ENCODE data around the gene TBC1D22A. TPM values are rescaled to one million over a fixed set of nuclear protein-coding genes. Genes with fewer than 3 reads are reported as not detected.

Gene TBC1D22A
- total and polyA plus RNA-seq, 2 experiments from 2014 or later, result 9.6 to 13.3 TPM

DNA sequence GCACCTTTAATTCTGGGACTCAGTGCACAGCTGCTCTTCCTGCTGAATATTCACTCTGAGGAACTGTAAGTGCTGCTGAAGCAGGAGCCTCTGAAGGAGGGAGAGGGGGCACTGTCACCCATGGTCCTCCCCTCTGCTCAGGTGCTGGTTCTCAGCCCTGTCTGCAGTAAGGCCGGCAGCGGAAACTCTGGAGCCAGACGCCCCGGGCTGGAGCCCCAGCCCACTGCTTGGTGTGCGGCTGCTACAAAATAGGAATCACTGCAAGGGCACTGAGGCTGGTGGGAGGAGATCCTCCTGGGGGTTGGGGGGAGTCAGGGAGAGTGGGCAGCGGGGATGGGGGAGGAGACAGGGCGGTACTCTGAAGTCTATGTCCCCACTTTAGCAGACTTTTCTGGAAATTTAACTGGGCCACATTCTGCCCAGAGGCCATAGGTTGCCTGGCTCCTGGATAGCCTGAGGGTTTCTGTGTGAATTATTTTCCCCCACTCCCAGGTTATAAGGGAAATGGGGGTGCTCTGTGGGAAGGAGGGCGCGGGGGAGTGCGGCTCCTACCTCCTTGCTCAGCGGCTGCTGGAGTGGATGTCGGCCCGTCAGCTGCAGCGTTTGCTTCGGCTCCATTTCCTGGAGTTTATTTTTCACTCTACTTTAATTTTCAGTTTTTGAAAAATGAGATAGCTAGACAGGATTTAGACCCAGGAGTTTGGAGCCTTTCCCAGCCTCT, 33.6 kb downstream of the TBC1D22A start:
- no peak overlapping the region for H3K4me2 ChIP-seq
- H3F3A ChIP-seq (replicated peaks; ENCODE audit: low read depth), result no peaks in the 10 kb centered on the region
- no peak for TF ChIP-seq ZNF331 (CRISPR knock-in tag; IDR thresholded peaks at IDR 0.05; ENCODE audit: low read depth)
- no peak for TF ChIP-seq JUNB (IDR thresholded peaks at IDR 0.05; ENCODE audit: unreplicated experiment)
- TF ChIP-seq POLR2AphosphoS5 (IDR thresholded peaks at IDR 0.05; ENCODE audit: low read depth), result no peak
- TF ChIP-seq, protein P1, sequence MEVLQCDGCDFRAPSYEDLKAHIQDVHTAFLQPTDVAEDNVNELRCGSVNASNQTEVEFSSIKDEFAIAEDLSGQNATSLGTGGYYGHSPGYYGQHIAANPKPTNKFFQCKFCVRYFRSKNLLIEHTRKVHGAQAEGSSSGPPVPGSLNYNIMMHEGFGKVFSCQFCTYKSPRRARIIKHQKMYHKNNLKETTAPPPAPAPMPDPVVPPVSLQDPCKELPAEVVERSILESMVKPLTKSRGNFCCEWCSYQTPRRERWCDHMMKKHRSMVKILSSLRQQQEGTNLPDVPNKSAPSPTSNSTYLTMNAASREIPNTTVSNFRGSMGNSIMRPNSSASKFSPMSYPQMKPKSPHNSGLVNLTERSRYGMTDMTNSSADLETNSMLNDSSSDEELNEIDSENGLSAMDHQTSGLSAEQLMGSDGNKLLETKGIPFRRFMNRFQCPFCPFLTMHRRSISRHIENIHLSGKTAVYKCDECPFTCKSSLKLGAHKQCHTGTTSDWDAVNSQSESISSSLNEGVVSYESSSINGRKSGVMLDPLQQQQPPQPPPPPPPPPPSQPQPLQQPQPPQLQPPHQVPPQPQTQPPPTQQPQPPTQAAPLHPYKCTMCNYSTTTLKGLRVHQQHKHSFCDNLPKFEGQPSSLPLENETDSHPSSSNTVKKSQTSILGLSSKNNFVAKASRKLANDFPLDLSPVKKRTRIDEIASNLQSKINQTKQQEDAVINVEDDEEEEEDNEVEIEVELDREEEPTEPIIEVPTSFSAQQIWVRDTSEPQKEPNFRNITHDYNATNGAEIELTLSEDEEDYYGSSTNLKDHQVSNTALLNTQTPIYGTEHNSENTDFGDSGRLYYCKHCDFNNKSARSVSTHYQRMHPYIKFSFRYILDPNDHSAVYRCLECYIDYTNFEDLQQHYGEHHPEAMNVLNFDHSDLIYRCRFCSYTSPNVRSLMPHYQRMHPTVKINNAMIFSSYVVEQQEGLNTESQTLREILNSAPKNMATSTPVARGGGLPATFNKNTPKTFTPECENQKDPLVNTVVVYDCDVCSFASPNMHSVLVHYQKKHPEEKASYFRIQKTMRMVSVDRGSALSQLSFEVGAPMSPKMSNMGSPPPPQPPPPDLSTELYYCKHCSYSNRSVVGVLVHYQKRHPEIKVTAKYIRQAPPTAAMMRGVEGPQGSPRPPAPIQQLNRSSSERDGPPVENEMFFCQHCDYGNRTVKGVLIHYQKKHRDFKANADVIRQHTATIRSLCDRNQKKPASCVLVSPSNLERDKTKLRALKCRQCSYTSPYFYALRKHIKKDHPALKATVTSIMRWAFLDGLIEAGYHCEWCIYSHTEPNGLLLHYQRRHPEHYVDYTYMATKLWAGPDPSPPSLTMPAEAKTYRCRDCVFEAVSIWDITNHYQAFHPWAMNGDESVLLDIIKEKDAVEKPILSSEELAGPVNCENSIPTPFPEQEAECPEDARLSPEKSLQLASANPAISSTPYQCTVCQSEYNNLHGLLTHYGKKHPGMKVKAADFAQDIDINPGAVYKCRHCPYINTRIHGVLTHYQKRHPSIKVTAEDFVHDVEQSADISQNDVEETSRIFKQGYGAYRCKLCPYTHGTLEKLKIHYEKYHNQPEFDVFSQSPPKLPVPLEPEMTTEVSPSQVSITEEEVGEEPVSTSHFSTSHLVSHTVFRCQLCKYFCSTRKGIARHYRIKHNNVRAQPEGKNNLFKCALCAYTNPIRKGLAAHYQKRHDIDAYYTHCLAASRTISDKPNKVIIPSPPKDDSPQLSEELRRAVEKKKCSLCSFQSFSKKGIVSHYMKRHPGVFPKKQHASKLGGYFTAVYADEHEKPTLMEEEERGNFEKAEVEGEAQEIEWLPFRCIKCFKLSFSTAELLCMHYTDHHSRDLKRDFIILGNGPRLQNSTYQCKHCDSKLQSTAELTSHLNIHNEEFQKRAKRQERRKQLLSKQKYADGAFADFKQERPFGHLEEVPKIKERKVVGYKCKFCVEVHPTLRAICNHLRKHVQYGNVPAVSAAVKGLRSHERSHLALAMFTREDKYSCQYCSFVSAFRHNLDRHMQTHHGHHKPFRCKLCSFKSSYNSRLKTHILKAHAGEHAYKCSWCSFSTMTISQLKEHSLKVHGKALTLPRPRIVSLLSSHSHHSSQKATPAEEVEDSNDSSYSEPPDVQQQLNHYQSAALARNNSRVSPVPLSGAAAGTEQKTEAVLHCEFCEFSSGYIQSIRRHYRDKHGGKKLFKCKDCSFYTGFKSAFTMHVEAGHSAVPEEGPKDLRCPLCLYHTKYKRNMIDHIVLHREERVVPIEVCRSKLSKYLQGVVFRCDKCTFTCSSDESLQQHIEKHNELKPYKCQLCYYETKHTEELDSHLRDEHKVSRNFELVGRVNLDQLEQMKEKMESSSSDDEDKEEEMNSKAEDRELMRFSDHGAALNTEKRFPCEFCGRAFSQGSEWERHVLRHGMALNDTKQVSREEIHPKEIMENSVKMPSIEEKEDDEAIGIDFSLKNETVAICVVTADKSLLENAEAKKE (CRISPR knock-in tag; IDR thresholded peaks at IDR 0.05), result no peak
- no peak for TF ChIP-seq NANOG (IDR thresholded peaks at IDR 0.05; ENCODE audit: borderline replicate concordance)
- no peak for TF ChIP-seq EZH2phosphoT487 (IDR thresholded peaks at IDR 0.05; ENCODE audit: unreplicated experiment)
- no peak for TF ChIP-seq STAT1 (IDR thresholded peaks at IDR 0.05; ENCODE audit: unreplicated experiment)
- TF ChIP-seq EZH2 (IDR thresholded peaks at IDR 0.05; ENCODE audit: low read depth, unreplicated experiment), result no peak
- TF ChIP-seq, protein P2, sequence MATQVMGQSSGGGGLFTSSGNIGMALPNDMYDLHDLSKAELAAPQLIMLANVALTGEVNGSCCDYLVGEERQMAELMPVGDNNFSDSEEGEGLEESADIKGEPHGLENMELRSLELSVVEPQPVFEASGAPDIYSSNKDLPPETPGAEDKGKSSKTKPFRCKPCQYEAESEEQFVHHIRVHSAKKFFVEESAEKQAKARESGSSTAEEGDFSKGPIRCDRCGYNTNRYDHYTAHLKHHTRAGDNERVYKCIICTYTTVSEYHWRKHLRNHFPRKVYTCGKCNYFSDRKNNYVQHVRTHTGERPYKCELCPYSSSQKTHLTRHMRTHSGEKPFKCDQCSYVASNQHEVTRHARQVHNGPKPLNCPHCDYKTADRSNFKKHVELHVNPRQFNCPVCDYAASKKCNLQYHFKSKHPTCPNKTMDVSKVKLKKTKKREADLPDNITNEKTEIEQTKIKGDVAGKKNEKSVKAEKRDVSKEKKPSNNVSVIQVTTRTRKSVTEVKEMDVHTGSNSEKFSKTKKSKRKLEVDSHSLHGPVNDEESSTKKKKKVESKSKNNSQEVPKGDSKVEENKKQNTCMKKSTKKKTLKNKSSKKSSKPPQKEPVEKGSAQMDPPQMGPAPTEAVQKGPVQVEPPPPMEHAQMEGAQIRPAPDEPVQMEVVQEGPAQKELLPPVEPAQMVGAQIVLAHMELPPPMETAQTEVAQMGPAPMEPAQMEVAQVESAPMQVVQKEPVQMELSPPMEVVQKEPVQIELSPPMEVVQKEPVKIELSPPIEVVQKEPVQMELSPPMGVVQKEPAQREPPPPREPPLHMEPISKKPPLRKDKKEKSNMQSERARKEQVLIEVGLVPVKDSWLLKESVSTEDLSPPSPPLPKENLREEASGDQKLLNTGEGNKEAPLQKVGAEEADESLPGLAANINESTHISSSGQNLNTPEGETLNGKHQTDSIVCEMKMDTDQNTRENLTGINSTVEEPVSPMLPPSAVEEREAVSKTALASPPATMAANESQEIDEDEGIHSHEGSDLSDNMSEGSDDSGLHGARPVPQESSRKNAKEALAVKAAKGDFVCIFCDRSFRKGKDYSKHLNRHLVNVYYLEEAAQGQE (IDR thresholded peaks at IDR 0.05; ENCODE audit: unreplicated experiment), result no peak
- TF ChIP-seq, protein P3, sequence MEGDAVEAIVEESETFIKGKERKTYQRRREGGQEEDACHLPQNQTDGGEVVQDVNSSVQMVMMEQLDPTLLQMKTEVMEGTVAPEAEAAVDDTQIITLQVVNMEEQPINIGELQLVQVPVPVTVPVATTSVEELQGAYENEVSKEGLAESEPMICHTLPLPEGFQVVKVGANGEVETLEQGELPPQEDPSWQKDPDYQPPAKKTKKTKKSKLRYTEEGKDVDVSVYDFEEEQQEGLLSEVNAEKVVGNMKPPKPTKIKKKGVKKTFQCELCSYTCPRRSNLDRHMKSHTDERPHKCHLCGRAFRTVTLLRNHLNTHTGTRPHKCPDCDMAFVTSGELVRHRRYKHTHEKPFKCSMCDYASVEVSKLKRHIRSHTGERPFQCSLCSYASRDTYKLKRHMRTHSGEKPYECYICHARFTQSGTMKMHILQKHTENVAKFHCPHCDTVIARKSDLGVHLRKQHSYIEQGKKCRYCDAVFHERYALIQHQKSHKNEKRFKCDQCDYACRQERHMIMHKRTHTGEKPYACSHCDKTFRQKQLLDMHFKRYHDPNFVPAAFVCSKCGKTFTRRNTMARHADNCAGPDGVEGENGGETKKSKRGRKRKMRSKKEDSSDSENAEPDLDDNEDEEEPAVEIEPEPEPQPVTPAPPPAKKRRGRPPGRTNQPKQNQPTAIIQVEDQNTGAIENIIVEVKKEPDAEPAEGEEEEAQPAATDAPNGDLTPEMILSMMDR (conservative IDR thresholded peaks at IDR 0.05; ENCODE audit: low read depth in 2 of 2), result no peak
- TF ChIP-seq, protein P4, sequence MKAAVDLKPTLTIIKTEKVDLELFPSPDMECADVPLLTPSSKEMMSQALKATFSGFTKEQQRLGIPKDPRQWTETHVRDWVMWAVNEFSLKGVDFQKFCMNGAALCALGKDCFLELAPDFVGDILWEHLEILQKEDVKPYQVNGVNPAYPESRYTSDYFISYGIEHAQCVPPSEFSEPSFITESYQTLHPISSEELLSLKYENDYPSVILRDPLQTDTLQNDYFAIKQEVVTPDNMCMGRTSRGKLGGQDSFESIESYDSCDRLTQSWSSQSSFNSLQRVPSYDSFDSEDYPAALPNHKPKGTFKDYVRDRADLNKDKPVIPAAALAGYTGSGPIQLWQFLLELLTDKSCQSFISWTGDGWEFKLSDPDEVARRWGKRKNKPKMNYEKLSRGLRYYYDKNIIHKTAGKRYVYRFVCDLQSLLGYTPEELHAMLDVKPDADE (IDR thresholded peaks at IDR 0.05), result no peak
- TF ChIP-seq ZNF114 (CRISPR knock-in tag; IDR thresholded peaks at IDR 0.05), result no peak
- no peak for TF ChIP-seq CREB1 (CRISPR knock-in tag; IDR thresholded peaks at IDR 0.05; ENCODE audit: low read depth)
- peaks cover 4% of the 10 kb centered on the region for H3K4me1 Mint-ChIP-seq
- peaks cover 3% of the 10 kb centered on the region; the same call in 1 of the 2 replicates for H3K4me1 ChIP-seq (ENCODE audit: insufficient read depth)
- H3K36me3 ChIP-seq (ENCODE audit: insufficient read depth), result no peaks in the 10 kb centered on the region
- no peak overlapping the region for H3K4me3 ChIP-seq
- DNase-seq (ENCODE audit: low spot score) (no peak), ATAC-seq (no peak)
- H3K4me3 Mint-ChIP-seq, result no peak overlapping the region
- peaks cover 5% of the 10 kb centered on the region for H4K20me1 ChIP-seq (replicated peaks; ENCODE audit: insufficient read depth)
- H3K79me2 ChIP-seq (replicated peaks; ENCODE audit: insufficient read depth), result peaks cover 10% of the 10 kb centered on the region
- H3K27me3 Mint-ChIP-seq (ENCODE audit: insufficient read depth, low read depth, poor library complexity), result peaks cover 5% of the 10 kb centered on the region
- H2AFZ ChIP-seq, result no peak overlapping the region
- H3K27ac ChIP-seq (ENCODE audit: low read depth), result no peak overlapping the region
- H3K27me3 ChIP-seq (ENCODE audit: insufficient read depth), result no peaks in the 10 kb centered on the region
- H3K27ac Mint-ChIP-seq, result no peak overlapping the region
- no peaks in the 10 kb centered on the region for H3K9me2 ChIP-seq (ENCODE audit: insufficient read depth)
- H3K9me3 Mint-ChIP-seq, result no peaks in the 10 kb centered on the region
- peaks cover 19% of the 10 kb centered on the region for H3K36me3 Mint-ChIP-seq (ENCODE audit: low read depth)
